ENCODE results near the gene RABGEF1.

Gene RABGEF1

DNA sequence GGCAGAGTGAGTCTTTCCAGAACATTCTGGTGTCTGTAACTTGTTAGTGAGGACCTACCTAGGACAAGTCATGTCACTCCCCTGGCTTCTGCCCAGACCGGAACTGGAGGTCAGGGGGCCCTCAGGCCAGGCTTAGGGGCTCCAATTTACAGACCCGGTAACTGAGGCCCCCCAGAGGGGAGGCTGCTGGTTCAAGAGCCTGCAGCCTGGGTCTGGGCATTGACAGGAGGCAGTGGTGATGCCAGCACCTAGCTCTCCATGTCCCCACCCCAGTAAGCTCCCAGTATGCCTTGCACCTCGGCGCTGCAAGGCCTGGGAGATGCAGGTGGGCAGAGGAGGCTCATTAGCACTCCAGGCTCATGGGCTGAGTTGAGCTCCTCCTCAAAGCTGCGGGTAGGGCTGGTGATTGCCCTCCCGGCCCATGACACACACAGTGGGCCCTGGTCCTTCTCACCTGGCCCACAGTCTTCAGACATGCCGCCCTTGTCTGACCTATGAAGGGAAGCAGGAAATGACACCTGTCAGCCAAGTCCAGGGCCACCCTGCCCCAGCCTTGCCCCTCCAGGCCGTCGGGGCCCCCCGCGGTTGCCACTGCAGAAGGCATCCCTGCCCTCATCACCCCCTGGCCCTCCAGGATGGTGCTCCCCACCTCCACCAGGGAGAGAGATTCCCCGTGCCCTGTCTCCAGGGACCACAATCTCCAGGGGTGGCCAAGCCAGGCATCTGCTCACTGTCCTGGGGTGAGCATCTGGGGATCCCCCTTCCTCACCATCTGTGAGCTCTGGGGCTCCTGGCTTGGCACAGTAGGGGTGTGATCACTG, 92.2 kb downstream of the RABGEF1 start:
- Histone ChIP-seq H3K9me3 (peaks cover 7% of the 10 kb centered on the region), H3K27me3 (no peaks in the 10 kb centered on the region), H3K4me3 (ENCODE audit: low read depth in 1 of 2, low read length in 1 of 2) (no peak overlapping the region), H3K36me3 (no peaks in the 10 kb centered on the region), H3K4me1 (ENCODE audit: control insufficient read depth in 1 of 2, insufficient read depth in 1 of 2, low read depth in 1 of 2, low read length in 1 of 2) (no peaks in the 10 kb centered on the region), H3K27ac (no peak overlapping the region)
- TF ChIP-seq, protein P1, sequence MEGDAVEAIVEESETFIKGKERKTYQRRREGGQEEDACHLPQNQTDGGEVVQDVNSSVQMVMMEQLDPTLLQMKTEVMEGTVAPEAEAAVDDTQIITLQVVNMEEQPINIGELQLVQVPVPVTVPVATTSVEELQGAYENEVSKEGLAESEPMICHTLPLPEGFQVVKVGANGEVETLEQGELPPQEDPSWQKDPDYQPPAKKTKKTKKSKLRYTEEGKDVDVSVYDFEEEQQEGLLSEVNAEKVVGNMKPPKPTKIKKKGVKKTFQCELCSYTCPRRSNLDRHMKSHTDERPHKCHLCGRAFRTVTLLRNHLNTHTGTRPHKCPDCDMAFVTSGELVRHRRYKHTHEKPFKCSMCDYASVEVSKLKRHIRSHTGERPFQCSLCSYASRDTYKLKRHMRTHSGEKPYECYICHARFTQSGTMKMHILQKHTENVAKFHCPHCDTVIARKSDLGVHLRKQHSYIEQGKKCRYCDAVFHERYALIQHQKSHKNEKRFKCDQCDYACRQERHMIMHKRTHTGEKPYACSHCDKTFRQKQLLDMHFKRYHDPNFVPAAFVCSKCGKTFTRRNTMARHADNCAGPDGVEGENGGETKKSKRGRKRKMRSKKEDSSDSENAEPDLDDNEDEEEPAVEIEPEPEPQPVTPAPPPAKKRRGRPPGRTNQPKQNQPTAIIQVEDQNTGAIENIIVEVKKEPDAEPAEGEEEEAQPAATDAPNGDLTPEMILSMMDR (IDR thresholded peaks at IDR 0.05): no peak

DNA sequence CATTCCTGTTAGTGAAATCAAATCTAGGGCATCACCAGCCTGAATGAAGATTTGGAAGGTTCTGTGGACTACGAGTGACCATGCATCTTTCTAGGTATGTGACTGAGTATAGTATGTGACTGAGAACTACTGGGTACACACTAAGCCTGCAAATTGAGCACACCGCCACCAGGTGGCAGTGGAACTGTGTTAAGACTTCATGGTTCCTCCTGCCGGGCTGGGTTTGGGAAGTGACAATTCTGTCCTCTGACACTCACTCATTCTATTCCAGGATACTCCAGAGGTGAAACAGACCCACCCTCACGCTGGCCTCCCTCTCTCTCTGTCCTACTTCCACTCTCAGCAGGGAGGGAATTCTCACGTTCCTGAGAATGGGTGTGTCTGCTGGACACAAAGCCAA, 96.5 kb downstream of the RABGEF1 start:
- Histone ChIP-seq H3K36me3 (no peaks in the 10 kb centered on the region), H3K4me1 (ENCODE audit: control insufficient read depth in 1 of 2, insufficient read depth in 1 of 2, low read depth in 1 of 2, low read length in 1 of 2) (no peaks in the 10 kb centered on the region), H3K4me3 (ENCODE audit: low read depth in 1 of 2, low read length in 1 of 2) (no peak overlapping the region), H3K27ac (no peak overlapping the region), H3K9me3 (peaks cover 7% of the 10 kb centered on the region), H3K27me3 (no peaks in the 10 kb centered on the region)
- TF ChIP-seq, protein P1 (IDR thresholded peaks at IDR 0.05): peak; percentile 54

DNA sequence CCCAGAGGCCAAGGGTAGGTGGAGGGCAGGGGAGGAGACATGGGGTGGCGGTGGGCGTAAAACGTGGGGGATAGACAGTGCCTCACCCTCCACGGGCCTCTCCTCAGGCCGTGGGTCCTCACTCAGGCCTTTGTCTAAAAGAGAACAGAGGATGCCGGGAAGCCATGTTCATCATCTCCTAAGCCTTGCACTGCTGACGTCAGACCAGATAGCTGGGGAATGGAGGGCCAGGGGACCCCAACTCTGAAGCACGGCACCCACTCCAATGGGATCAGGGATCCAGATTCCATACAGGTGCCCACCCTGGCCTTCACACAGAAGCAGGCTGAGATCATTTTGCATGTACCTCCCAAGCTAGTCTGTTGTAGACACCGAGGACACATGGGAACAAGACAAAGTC, 97.1 kb downstream of the RABGEF1 start:
- Histone ChIP-seq H3K27ac (no peak overlapping the region), H3K27me3 (no peaks in the 10 kb centered on the region), H3K36me3 (no peaks in the 10 kb centered on the region), H3K4me3 (ENCODE audit: low read depth in 1 of 2, low read length in 1 of 2) (no peak overlapping the region), H3K4me1 (ENCODE audit: control insufficient read depth in 1 of 2, insufficient read depth in 1 of 2, low read depth in 1 of 2, low read length in 1 of 2) (no peaks in the 10 kb centered on the region), H3K9me3 (peaks cover 7% of the 10 kb centered on the region)
- TF ChIP-seq, protein P1 (IDR thresholded peaks at IDR 0.05): no peak

DNA sequence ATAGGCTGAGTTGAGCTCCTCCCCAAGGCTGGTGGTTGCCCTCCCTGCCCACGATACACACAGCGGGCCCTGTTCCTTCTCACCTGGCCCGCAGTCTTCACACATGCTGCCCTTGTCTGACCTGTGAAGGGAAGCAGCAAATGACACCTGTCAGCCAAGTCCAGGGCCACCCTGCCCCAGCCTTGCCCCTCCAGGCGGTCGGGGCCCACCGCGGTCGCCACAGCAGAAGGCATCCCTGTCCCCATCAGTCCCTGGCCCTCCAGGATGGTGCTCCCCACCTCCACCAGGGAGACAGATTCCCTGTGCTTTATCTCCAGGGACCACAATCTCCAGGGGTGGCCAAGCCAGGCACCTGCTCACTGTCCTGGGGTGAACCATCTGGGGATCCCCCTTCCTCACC, 99.3 kb downstream of the RABGEF1 start:
- no peak overlapping the region for H3K4me3 ChIP-seq (ENCODE audit: low read depth in 1 of 2, low read length in 1 of 2)
- H3K9me3 ChIP-seq: peaks cover 7% of the 10 kb centered on the region
- no peaks in the 10 kb centered on the region for H3K36me3 ChIP-seq
- H3K27ac ChIP-seq: no peak overlapping the region
- H3K27me3 ChIP-seq: no peaks in the 10 kb centered on the region
- TF ChIP-seq, protein P1 (IDR thresholded peaks at IDR 0.05): no peak
- peaks cover 9 to 10% of the 10 kb centered on the region in 2 experiments for H3K4me1 ChIP-seq (ENCODE audit: control insufficient read depth in 1 of 2, insufficient read depth in 1 of 2, low read depth in 1 of 2, low read length in 1 of 2)

DNA sequence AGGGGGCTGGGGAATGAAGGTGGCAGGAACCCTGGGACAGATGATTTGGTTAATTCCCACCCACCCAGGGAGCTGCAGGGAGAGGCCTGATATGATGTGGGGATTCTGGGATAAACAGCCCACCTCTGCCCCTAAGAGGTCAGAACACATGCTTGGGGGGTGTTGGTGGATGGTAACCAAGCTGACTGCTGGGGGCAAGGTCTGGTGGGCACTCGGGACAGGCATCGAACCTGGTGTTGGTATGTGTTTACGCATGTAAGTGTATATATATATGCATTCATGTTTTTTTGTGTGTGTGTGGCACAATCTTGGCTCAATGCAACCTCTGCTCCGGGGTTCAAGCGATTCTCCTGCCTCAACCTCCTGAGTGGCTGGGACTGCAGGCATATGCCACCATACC, 99.8 kb downstream of the RABGEF1 start:
- Histone ChIP-seq H3K27ac (no peak overlapping the region), H3K4me3 (ENCODE audit: low read depth in 1 of 2, low read length in 1 of 2) (no peak overlapping the region), H3K9me3 (peaks cover 7% of the 10 kb centered on the region), H3K4me1 (ENCODE audit: control insufficient read depth in 1 of 2, insufficient read depth in 1 of 2, low read depth in 1 of 2, low read length in 1 of 2) (peaks cover 12 to 13% of the 10 kb centered on the region in 2 experiments), H3K27me3 (no peaks in the 10 kb centered on the region), H3K36me3 (no peaks in the 10 kb centered on the region)
- TF ChIP-seq, protein P1 (IDR thresholded peaks at IDR 0.05): no peak

Measured in neutrophil (primary cell).